ENCODE measurements around the gene OR52N1. TPM values are rescaled to one million over a fixed set of nuclear protein-coding genes. Genes with fewer than 3 reads are reported as not detected.

The OR52N1 gene
- polyA plus RNA-seq, 1 experiment, result not detected

DNA sequence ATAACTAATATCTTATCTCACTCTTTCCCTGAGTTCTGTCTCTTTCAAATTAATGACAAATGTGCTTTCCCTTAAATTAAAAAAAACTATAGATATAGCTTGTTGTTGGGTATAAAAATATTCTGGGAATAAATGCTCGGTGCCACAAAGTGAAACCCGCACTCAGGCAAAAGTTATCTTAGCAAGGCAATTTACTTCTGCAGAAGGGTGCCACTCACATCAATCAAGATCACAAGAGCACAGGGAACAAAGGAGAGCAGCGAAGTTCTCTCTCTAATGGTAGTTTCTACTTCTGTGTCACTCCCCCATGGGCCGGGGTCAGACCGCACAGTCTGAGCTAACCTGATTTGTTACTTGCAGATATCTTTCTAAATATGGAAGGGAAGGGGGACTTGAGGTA is 12.9 kb upstream of the OR52N1 start:
- ChIA-PET CTCF (interaction anchor here (2.5 kb wide), 1 partner anchor 328 kb away, joined by 11 read pairs; no protein-coding TSS in a partner anchor), POLR2A (no interaction called here)
- H3K27me3 ChIP-seq (ENCODE audit: control insufficient read depth, insufficient read depth, low read length), result peaks cover 4% of the 10 kb centered on the region; the same call in 1 of the 2 replicates
- no peaks in the 10 kb centered on the region for H3K36me3 ChIP-seq (ENCODE audit: control insufficient read depth, insufficient read depth, low read length)
- no peak overlapping the region for H3K4me3 ChIP-seq (ENCODE audit: low read depth, low read length)
- TF ChIP-seq, protein P1, sequence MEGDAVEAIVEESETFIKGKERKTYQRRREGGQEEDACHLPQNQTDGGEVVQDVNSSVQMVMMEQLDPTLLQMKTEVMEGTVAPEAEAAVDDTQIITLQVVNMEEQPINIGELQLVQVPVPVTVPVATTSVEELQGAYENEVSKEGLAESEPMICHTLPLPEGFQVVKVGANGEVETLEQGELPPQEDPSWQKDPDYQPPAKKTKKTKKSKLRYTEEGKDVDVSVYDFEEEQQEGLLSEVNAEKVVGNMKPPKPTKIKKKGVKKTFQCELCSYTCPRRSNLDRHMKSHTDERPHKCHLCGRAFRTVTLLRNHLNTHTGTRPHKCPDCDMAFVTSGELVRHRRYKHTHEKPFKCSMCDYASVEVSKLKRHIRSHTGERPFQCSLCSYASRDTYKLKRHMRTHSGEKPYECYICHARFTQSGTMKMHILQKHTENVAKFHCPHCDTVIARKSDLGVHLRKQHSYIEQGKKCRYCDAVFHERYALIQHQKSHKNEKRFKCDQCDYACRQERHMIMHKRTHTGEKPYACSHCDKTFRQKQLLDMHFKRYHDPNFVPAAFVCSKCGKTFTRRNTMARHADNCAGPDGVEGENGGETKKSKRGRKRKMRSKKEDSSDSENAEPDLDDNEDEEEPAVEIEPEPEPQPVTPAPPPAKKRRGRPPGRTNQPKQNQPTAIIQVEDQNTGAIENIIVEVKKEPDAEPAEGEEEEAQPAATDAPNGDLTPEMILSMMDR (IDR thresholded peaks at IDR 0.05; ENCODE audit: insufficient read depth, low read depth, low read length), result no peak
- DNase-seq (ENCODE audit: low read depth), result no peak

DNA sequence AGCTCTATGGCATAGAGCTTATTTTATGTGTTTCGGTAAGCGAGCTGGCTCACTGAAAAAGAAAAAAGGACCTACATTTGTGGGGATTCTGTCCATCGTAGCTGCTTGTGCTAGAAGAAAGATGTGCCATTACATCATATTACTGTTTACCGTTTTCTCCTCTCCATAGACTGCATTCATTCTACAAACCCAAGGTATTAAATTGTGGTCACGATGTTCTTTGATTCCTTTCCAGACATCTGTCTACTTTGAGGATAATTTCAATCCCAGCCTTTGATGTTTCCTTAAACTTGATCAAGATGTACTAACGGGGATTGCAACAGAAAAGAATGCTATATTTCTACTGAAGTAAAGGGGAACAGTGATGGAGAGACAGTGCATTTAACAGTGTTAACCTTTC is 5.5 kb upstream of the OR52N1 start:
- POLR2A ChIA-PET, result interaction anchor here (1.0 kb wide), 1 partner anchor 200 kb away, joined by 7 read pairs; no protein-coding TSS in a partner anchor

DNA sequence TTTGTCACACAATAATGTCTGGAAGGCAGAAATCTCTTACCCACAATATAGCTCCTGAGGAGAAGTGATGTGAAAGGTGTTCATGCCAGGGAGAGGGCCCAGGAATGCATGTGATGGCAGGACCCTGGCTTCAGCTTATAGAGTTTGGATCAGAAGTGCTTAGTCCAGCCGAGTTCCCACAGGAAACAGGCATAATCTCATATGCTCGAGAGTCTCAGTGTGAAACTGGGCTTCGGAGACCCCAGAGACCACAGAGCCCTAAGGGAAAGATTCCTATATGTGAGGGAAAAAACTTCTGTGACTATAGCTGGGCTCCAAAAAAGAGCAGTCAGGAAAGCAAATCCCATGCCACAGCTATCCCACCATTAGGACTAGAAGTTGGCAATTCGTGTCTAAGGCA is 7.8 kb downstream of the OR52N1 start, which contains the start of gene OR52N5:
TSS of gene OR52N5 (minus strand) at position 101 of the 400 bp plus-strand sequence. CDS start 4,721 bp downstream, outside the sequence.
- Histone ChIP-seq H3K4me3 (ENCODE audit: low read depth, low read length) (no peak within 1 kb of the TSS), H3K27me3 (ENCODE audit: control insufficient read depth, insufficient read depth, low read length) (no peaks in the 10 kb centered on the region; the same call in 1 of the 2 replicates), H3K36me3 (ENCODE audit: control insufficient read depth, insufficient read depth, low read length) (no peaks in the 10 kb centered on the region)
- ChIA-PET CTCF (no interaction called here), POLR2A (no interaction called here)
- TF ChIP-seq, protein P1 (IDR thresholded peaks at IDR 0.05; ENCODE audit: insufficient read depth, low read depth, low read length), result no peak
- DNase-seq (ENCODE audit: low read depth), result no peak

More for the DNA sequence above, 5.5 kb upstream of the OR52N1 start:
- Histone ChIP-seq H3K27me3 (ENCODE audit: control insufficient read depth, insufficient read depth, low read length) (no peaks in the 10 kb centered on the region), H3K4me3 (ENCODE audit: low read depth, low read length) (no peak overlapping the region), H3K36me3 (ENCODE audit: control insufficient read depth, insufficient read depth, low read length) (no peaks in the 10 kb centered on the region)
- CTCF ChIA-PET, result interaction anchor here (0.6 to 1.1 kb wide), 2 partner anchors 11 to 13 kb away, joined by 4 read pairs; no protein-coding TSS in a partner anchor
- no peak for DNase-seq (ENCODE audit: low read depth)
- TF ChIP-seq, protein P1 (IDR thresholded peaks at IDR 0.05; ENCODE audit: insufficient read depth, low read depth, low read length), result no peak

DNA sequence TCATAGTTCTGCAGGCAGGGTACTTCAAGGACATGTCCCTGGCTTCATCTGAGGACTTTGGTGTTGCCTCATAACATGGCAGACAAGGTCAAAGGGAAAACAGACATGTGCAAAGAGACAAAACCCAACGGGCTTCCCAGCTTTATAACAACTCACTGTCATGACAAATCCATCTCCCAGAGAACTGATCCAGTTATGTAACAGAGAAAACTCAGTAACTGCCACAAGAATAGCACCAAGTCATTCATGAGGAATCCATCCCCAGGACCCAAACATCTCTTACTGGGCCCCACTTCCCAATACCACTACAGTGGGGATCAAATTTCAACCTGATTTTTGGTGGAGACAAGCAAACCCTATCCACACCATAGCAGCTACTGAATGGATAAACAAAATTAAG is 24.0 kb downstream of the OR52N1 start:
- DNase-seq (ENCODE audit: low read depth), result no peak
- Histone ChIP-seq H3K4me3 (ENCODE audit: low read depth, low read length) (no peak overlapping the region), H3K27me3 (ENCODE audit: control insufficient read depth, insufficient read depth, low read length) (no peaks in the 10 kb centered on the region), H3K36me3 (ENCODE audit: control insufficient read depth, insufficient read depth, low read length) (no peaks in the 10 kb centered on the region)
- CTCF ChIA-PET, result no interaction called here
- TF ChIP-seq, protein P1 (IDR thresholded peaks at IDR 0.05; ENCODE audit: insufficient read depth, low read depth, low read length), result no peak
- POLR2A ChIA-PET, result no interaction called here

DNA sequence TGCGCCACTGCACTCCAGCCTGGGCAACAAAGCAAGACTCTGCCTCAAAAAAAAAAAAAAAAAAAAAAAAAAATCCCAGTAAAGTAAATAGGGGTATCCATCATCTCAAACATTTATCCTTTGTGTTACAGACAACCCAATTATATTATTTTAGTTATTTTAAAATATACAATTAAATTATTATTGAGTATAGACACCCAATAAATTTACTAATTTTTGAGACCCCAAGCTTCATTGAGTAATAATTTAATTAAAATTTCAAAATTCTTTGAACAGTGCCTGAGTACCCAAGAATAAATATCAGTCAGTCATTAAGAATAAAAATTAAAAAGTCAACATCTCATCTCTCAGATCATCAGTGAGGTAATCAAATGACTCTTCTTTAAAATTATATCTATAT is 37.1 kb downstream of the OR52N1 start, which contains the start of gene OR52N4:
TSS of gene OR52N4 (plus strand) at position 301 of the 400 bp plus-strand sequence. CDS start 498 bp downstream, outside the sequence.
- POLR2A ChIA-PET, result no interaction called here
- H3K36me3 ChIP-seq (ENCODE audit: control insufficient read depth, insufficient read depth, low read length), result no peaks in the 10 kb centered on the region
- CTCF ChIA-PET, result no interaction called here
- DNase-seq (ENCODE audit: low read depth), result no peak
- H3K27me3 ChIP-seq (ENCODE audit: control insufficient read depth, insufficient read depth, low read length), result no peaks in the 10 kb centered on the region
- H3K4me3 ChIP-seq (ENCODE audit: low read depth, low read length), result no peak within 1 kb of the TSS
- TF ChIP-seq, protein P1 (IDR thresholded peaks at IDR 0.05; ENCODE audit: insufficient read depth, low read depth, low read length), result no peak

Measured in BJ (cell line).